Vagina (tissue), 2 donors: ENCODE data around the gene CTAGE4. TPM values are rescaled to one million over a fixed set of nuclear protein-coding genes. Genes with fewer than 3 reads are reported as not detected.
"Not testable (repeated sequence)": the region's sequence is repeated elsewhere in the genome, so short reads cannot be mapped to it uniquely, and the experiment has no call there.

ENCODE experiments used
- DNase-seq, 2 donors: peaks; one replicate each; pipeline ENCODE4 v3.0.0-alpha.2; 2017; ENCODE audit errors: extremely low spot score in 2 of 2
- H3K27ac ChIP-seq: fragments of 200-600 bp; sonication (generic); one replicate; pipeline ENCODE4 v1.5.1; 2019
- H3K27me3 ChIP-seq: fragments of 200-600 bp; sonication (generic); one replicate; pipeline ENCODE4 v1.5.1; 2019
- H3K36me3 ChIP-seq, 2 donors: fragments of 200-600 bp; sonication (generic); one replicate each; pipeline ENCODE4 v1.5.1; 2017 to 2019
- H3K4me1 ChIP-seq: fragments of 200-600 bp; sonication (generic); one replicate; pipeline ENCODE4 v1.5.1; 2019
- H3K4me3 ChIP-seq, 2 donors: fragments of 200-600 bp; sonication (generic); 1 replicate in 1 of 2; 2 replicates in 1 of 2; pipeline ENCODE4 v1.5.1; 2016 to 2019
- H3K9me3 ChIP-seq: fragments of 200-600 bp; sonication (generic); one replicate; pipeline ENCODE4 v1.5.1; 2019
- intact Hi-C: fragments of 100-400 bp; cut with DNase I; formaldehyde crosslinking; loops from one replicate; pipeline ENCODE4 v1.15.1; 2023
- total RNA-seq: library from RNA; depleted of rRNA; stranded (reverse); fragments of >200 nt; gene quantifications from one replicate; pipeline ENCODE4 v1.2.3, GENCODE V29; 2016
- TF ChIP-seq, protein P1 (sequence below), 3 experiments: fragments of 450-650 bp in 2 of 3; fragments of 200-600 bp in 1 of 3; sonication (generic) in 1 of 3; IDR thresholded peaks; one replicate each; pipeline ENCODE4 v1.5.1; 2017 to 2019; ENCODE audit warnings: antibody characterized with exemption in 3 of 3, mild to moderate bottlenecking in 2 of 3, moderate library complexity in 2 of 3

Gene CTAGE4
- total RNA-seq, 1 donor from 2014 or later: 6.6 TPM

DNA sequence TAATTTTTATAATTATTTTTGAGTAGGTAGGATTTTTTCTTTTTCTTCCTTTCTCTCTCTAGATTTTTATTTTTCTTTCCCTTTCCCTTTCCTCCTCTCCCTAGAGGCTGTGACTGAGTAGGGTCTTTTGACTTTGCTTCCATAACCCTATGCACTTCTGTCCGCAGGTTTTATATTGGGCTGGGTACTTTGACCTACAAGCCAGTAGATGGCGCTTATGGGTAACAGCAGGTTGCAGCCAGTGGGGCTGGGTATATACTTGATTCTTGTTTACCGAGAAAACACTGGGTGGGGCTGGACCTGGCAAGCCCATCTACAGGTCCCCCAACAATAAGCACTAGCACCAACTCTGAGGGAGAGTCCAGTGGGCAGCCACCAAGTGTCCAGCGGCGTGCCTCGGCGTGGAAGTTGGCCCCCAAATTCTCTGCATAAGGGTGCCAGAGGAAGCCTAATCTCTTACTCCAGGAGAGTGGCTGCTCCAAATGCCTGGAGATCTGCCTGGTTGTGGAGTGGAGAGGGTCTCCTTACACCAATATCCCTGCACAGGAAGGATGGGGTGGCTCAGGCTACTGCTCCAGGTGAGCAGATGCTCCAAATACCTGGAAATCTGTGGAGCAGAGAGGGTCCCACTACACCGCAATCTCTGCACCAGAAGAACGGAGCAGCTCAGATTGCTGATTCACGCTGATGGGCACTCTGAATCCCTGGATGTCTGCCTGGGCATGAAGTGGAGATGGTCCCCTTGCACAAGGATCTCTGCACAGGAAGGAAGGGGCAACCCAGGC, 4.7 kb upstream of the CTAGE4 start:
- DNase-seq, H3K4me3 ChIP-seq, H3K9me3 ChIP-seq, H3K4me1 ChIP-seq, intact Hi-C loops, H3K27me3 ChIP-seq, H3K36me3 ChIP-seq, H3K27ac ChIP-seq: not testable (repeated sequence)
- TF ChIP-seq, protein P1, sequence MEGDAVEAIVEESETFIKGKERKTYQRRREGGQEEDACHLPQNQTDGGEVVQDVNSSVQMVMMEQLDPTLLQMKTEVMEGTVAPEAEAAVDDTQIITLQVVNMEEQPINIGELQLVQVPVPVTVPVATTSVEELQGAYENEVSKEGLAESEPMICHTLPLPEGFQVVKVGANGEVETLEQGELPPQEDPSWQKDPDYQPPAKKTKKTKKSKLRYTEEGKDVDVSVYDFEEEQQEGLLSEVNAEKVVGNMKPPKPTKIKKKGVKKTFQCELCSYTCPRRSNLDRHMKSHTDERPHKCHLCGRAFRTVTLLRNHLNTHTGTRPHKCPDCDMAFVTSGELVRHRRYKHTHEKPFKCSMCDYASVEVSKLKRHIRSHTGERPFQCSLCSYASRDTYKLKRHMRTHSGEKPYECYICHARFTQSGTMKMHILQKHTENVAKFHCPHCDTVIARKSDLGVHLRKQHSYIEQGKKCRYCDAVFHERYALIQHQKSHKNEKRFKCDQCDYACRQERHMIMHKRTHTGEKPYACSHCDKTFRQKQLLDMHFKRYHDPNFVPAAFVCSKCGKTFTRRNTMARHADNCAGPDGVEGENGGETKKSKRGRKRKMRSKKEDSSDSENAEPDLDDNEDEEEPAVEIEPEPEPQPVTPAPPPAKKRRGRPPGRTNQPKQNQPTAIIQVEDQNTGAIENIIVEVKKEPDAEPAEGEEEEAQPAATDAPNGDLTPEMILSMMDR (IDR thresholded peaks at IDR 0.05): peak in 2 of 3 experiments; percentile 16 to 19

DNA sequence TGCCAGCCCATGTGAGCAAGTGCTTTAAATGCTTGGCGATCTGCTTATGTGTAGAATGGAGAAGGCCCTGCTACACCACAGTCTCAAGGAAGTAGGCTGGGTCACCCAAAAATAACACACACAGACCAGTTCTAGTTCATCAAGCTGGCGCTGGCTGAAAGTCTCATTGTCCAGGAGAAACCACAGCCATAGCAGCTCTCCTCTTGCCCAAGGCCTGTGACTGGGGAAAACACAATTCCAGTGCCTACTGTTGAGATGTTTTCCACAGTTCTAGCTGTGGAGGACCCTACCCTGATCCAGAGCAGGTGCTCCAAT, 4.1 kb upstream of the CTAGE4 start:
- H3K9me3 ChIP-seq, H3K4me1 ChIP-seq, H3K36me3 ChIP-seq, intact Hi-C loops, H3K27me3 ChIP-seq, H3K27ac ChIP-seq, H3K4me3 ChIP-seq, DNase-seq: not testable (repeated sequence)

DNA sequence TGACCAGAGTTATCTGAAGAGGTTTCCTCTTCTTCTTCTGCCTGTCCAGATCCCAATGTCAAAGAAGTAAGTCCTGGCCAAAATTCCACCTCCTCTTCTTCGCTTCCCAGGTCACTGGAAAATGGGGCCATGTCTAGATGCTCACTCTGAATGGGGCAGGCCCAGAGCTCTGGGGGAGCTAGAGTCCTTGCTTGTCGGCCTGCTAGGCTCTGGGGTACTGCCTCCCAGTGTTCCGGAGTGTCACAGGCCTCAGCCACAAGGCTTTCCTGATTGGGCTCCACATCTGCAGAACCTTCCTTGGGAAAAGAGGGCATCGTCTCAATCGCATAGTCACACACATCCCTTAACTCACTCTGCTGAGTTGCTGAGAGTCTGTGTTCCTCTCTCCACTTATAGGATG, 4.6 kb downstream of the CTAGE4 start:
- H3K9me3 ChIP-seq, H3K27me3 ChIP-seq, DNase-seq, H3K4me1 ChIP-seq, intact Hi-C loops, H3K4me3 ChIP-seq, H3K27ac ChIP-seq, H3K36me3 ChIP-seq: not testable (repeated sequence)

DNA sequence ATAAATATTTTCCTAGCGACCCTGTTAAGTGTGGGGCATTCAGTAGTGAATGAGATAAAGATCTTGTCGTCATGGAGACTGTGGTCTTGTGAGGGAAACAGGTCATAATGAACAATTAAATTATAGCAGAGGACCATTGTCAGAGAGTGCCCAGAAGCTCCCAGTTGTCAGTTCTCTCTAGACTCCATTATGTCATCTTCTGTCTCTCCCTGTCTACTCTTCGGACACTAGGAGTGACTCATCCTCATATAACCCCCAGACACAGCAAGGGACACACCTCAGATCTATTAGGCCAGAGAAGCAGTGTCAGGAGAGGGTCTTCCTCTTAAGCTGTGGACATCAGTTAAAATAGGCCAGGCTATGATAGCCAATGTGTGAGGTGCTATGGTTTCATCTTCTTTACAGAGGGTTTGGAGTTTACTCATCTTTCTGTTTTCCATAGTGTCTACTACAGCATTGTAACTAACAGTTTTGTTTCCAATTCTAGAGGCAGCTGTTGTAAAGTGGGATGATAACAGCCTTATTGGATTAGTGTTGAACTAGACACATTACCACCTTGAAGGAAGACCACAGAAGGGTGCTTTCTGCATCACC, 5.4 kb downstream of the CTAGE4 start:
- H3K36me3 ChIP-seq, H3K27me3 ChIP-seq, H3K9me3 ChIP-seq, intact Hi-C loops, H3K4me3 ChIP-seq, H3K4me1 ChIP-seq, DNase-seq, H3K27ac ChIP-seq: not testable (repeated sequence)

DNA sequence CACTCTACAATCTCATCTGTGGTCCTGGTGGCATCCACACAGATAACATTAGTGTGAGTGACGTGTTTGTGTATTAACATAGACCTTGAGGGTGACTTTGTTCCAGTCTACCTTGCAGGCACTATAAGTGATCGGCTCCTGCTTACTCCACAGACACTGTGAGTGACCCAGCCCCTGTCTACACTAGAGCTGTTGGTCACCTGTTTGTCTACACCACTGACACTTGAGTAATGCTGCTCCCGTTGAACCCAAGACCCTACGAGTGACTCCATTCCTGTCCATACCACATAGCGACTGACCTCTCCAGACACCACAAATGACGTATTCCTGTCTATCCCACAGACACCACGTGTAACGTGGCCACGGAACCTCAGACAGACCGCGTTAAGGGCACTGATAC, 10.5 kb downstream of the CTAGE4 start:
- DNase-seq, H3K27me3 ChIP-seq, H3K4me3 ChIP-seq, H3K36me3 ChIP-seq, H3K27ac ChIP-seq, H3K4me1 ChIP-seq, H3K9me3 ChIP-seq, intact Hi-C loops: not testable (repeated sequence)

DNA sequence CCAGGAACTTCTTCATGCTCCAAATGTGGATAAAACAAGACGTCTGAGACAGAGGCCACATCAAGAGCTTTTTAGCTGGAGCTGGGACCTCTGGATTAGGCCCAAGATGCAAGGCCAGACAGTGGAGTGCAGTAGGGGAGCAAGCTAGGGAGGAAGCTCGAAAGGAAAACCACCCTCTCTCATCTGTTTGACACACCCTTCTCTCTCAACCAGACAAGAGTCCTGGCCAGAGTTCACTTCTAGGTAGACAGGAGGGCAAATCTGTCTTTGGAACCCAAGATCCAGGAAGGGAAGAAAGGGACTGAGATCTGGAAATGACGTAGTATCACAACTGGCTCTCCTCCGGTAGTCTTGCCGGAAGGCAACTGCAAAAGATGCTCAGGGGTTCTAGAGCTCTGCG, 11.2 kb downstream of the CTAGE4 start:
- H3K9me3 ChIP-seq, H3K27ac ChIP-seq, DNase-seq, intact Hi-C loops, H3K4me1 ChIP-seq, H3K27me3 ChIP-seq, H3K36me3 ChIP-seq, H3K4me3 ChIP-seq: not testable (repeated sequence)

DNA sequence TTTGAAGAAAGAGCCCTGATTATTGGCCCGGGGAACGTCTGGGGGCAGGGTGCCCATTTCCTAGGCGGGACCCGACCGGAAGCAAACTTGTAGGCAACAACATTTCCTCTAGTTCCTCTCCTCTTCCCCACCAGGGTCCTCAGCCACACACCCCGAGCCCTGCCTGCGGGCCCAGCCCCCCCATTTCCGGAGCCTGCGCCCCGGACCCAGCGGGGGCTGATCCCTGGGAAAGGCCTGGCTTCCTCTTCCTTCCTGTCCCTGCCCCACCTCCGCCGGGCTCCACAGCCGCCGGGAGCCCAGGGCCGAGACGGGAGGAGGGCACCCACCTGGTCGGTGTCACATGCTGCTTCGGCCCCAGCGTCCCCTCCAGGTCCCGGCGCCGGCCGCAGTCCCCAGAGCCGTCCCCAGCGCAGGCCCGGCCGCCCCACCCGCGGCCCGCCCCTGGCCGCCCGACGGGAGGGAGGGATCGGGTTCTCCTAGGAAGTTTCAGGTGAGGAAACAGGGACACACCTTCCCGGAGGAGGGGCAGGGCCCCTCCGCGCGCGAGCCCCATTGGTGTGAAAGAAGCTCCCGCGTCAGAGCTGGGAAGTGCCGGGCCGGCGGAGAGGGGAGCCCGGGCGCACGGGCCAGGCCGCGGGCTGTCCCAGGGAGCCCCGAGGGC, 12.1 kb downstream of the CTAGE4 start, which contains the start of gene ARHGEF35:
ARHGEF35 (minus strand) TSS at position 622 of the 661 bp plus-strand sequence. CDS start 7,450 bp downstream, outside the sequence.
- H3K36me3 ChIP-seq, H3K4me3 ChIP-seq, intact Hi-C loops, H3K27ac ChIP-seq, H3K4me1 ChIP-seq, H3K9me3 ChIP-seq, H3K27me3 ChIP-seq, DNase-seq: not testable (repeated sequence)

DNA sequence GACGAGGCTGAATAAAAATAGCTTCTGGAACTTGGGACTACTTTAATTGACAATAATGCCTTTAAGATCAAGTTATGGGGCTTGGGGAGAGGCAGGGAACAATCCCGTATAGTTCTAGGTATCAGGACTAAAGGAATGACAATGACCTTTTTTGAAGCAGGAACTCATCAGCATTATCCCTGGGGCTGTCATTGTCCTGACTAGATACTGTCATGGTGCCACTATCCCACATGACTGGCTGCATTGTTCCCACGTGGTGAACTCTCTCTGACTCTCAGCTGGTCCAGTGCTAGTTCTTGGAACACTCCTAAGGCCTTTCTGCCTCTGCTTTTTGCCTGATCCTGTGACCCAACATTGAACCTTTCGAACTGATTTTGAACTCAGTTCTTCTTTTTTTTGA, 15.7 kb downstream of the CTAGE4 start:
- H3K27ac ChIP-seq: not testable (repeated sequence)

DNA sequence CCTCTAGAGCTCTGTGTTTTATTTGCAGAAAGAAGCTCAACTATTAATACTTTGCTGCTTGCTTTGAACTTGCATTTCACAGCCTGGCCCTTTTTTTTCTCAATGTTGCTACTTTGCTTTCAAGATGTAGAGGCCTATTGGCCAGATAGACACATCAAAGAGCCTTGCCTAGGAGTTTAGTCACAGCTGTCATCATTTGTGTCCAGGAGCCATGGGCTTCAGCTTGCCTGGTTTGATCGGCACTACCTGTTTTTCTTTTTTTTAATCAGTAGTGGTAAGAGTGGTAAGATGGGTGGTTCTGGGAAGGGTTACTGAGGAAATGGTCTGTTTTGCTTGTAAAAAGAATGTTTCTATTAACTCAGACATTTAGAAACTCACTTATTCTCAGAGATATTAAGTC, 18.7 kb downstream of the CTAGE4 start:
- H3K27me3 ChIP-seq, H3K4me1 ChIP-seq, H3K4me3 ChIP-seq, H3K27ac ChIP-seq, intact Hi-C loops, H3K36me3 ChIP-seq, DNase-seq, H3K9me3 ChIP-seq: not testable (repeated sequence)

More for the DNA sequence above, 15.7 kb downstream of the CTAGE4 start:
- H3K4me3 ChIP-seq, DNase-seq, intact Hi-C loops, H3K9me3 ChIP-seq, H3K36me3 ChIP-seq, H3K27me3 ChIP-seq, H3K4me1 ChIP-seq: not testable (repeated sequence)

DNA sequence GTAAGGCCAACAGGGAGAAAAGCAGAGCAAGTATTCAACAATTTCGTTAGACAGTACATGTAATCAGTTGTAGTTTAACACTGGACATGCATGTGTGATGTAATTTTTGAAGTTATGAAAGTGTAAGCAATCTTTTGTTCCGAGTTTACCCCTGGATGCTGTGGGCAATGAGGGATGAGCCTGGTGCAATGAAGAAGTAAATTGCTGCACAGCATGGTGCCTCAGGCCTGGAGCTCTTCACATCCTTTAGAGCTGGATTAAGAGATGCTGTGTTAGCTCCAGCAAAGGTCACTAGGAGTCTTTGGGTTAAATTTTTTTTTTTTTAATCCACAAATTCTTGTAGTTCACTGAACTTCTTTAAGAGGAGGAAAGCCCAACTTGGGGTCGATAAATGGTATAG, 19.8 kb downstream of the CTAGE4 start:
- H3K9me3 ChIP-seq, H3K4me1 ChIP-seq, intact Hi-C loops, H3K36me3 ChIP-seq, DNase-seq, H3K27me3 ChIP-seq, H3K27ac ChIP-seq, H3K4me3 ChIP-seq: not testable (repeated sequence)

DNA sequence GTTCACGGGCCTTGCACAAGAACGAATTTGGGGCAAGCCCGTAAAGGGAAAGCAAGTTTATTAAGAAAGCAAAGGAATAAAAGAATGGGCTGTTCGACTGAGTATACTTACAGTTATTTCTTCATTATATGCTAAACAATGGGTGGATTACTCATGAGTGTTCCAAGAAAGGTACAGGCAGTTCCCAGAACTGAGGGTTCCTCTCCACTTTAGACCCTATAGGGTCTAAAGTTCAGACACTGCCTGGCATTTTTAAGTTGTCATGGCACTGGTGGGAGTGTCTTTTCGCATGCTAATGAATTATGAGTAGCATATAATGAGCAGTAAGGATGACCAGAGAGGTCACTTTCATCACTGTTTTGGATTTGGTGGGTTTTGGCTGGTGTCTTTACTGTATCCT, 22.0 kb downstream of the CTAGE4 start:
- H3K27me3 ChIP-seq, intact Hi-C loops, H3K27ac ChIP-seq: not testable (repeated sequence)

DNA sequence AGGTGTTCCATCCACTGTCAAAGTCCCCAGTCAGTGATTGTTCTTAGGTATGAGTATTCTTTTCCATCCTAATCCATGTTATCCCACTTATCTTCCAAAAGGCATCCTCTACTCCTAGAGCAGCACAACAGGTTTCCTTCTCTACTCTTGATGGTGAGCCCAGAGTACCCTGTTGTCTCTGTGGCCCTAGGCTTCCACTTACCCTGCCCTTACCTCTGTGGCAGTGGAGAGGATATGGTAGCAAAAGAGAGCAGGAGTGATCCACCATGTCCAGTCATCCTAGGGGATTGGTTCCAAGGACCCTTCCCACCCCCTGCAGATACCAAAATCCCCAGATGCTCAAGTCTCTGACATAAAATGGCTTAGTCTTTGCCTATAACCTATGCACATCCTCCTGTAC, 33.9 kb downstream of the CTAGE4 start:
- intact Hi-C loops, DNase-seq, H3K4me3 ChIP-seq, H3K36me3 ChIP-seq, H3K27ac ChIP-seq, H3K9me3 ChIP-seq, H3K27me3 ChIP-seq, H3K4me1 ChIP-seq: not testable (repeated sequence)

More for the DNA sequence above, 22.0 kb downstream of the CTAGE4 start:
- DNase-seq, H3K4me3 ChIP-seq, H3K4me1 ChIP-seq, H3K9me3 ChIP-seq, H3K36me3 ChIP-seq: not testable (repeated sequence)

DNA sequence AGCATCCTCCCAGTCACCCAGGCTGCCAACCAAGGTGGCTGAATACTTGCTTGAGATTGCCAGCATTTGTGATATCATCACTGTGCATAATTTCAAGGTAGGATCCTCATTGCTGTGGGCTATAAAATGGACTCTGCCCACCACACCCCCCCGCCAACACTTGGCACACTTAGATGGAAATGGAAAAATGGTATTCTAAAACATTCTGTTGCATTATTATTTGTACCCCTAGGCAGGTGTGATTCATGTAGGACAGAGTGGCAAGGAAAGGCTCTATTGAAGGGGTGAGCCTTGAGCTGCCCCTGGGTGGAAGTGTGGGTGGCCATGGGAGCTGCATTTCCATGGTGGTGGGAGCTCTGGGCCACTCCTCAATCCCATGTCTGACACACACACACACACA, 35.3 kb downstream of the CTAGE4 start:
- H3K27ac ChIP-seq, H3K4me3 ChIP-seq, DNase-seq, H3K36me3 ChIP-seq, intact Hi-C loops, H3K9me3 ChIP-seq, H3K4me1 ChIP-seq, H3K27me3 ChIP-seq: not testable (repeated sequence)
